K562 (cell line): ENCODE data around the gene RUNX1. TPM values are rescaled to one million over a fixed set of nuclear protein-coding genes. Genes with fewer than 3 reads are reported as not detected.

ENCODE experiments used
- ATAC-seq: fragments of 200-7000 bp; cut with Tn5 transposase; 3 replicates; pipeline ENCODE4 v1.9.1; 2020; ENCODE audit warnings: moderate library complexity
- BruUV-seq: library from RNA; stranded (reverse); fragments of 400-500 nt; replicated peaks from 2 replicates; lab custom pipeline; 2021; lab: Mats Ljungman, UMichigan
- CTCF ChIA-PET: fragments of 300-600 bp; formaldehyde crosslinking; extraction: SDS; loops from one replicate; lab custom pipeline; 2021; ENCODE audit warnings: low intra/inter-chr PET ratio; lab: Yijun Ruan, JAX
- POLR2A ChIA-PET: fragments of 300-600, 350-650 bp; sonication (Branson Sonifier 250); formaldehyde crosslinking; extraction: SDS; loops from one replicate; lab custom pipeline; 2021; ENCODE audit warnings: antibody characterized with exemption, inconsistent platforms; lab: Yijun Ruan, JAX
- DNase-seq, 4 experiments: peaks; one replicate each; pipeline versions ENCODE4 v3.0.0 to v3.0.0-alpha.2; 2011 to 2018; ENCODE audit warnings: low spot score in 3 of 4, mixed read lengths in 3 of 4; ENCODE audit errors: extremely low read depth in 1 of 4
- FAIRE-seq: peaks from 2 replicates; lab custom pipeline; 2011; peaks lifted over from hg19 to GRCh38; lab: Jason Lieb, UNC
- H2AFZ ChIP-seq: 2 replicates; pipeline ENCODE4 v1.6.0; 2011; ENCODE audit warnings: low read depth, low read length, control low read depth, inconsistent platforms
- H3K27ac ChIP-seq: fragments of 200-600 bp; 3 replicates; pipeline ENCODE4 v1.8.0; 2011; ENCODE audit warnings: low read depth, mild to moderate bottlenecking, control low read depth, inconsistent platforms, low read length, moderate library complexity, mixed read lengths; ENCODE audit errors: extremely low read depth
- H3K27me3 ChIP-seq, 2 experiments: fragments of 300-600 bp in 1 of 2; 2 replicates in 1 of 2; 3 replicates in 1 of 2; pipeline versions ENCODE4 v1.6.0 to v1.8.0; 2011; ENCODE audit warnings: inconsistent platforms in 2 of 2, low read length in 2 of 2, mild to moderate bottlenecking in 1 of 2, mixed read lengths in 1 of 2, moderate library complexity in 1 of 2; ENCODE audit not compliant: control insufficient read depth in 2 of 2, insufficient read depth in 2 of 2
- H3K36me3 ChIP-seq: fragments of 300-600 bp; 3 replicates; pipeline ENCODE4 v1.8.0; 2011; ENCODE audit warnings: mild to moderate bottlenecking, low read length, inconsistent platforms; ENCODE audit not compliant: control insufficient read depth, insufficient read depth
- H3K4me1 ChIP-seq, 2 experiments: fragments of 200-600 bp in 1 of 2; replicated peaks in 1 of 2; 2 replicates in 1 of 2; 3 replicates in 1 of 2; pipeline versions ENCODE4 v1.5.1 to v1.8.0; 2011; ENCODE audit warnings: inconsistent platforms in 2 of 2, low read length in 2 of 2, mild to moderate bottlenecking in 1 of 2, mixed read lengths in 1 of 2, moderate library complexity in 1 of 2; ENCODE audit not compliant: control insufficient read depth in 2 of 2, insufficient read depth in 2 of 2
- H3K4me2 ChIP-seq: 2 replicates; pipeline ENCODE4 v1.6.1; 2011; ENCODE audit warnings: low read length, control low read depth, inconsistent platforms, mixed read lengths; ENCODE audit not compliant: insufficient read depth
- H3K4me3 ChIP-seq: fragments of 200-600 bp; sonication (generic), shearing (Covaris generic); 2 replicates; pipeline ENCODE4 v1.5.1; 2016; ENCODE audit warnings: control low read depth, inconsistent platforms
- H3K79me2 ChIP-seq: fragments of 200-600 bp; 3 replicates; pipeline ENCODE4 v1.8.0; 2011; ENCODE audit warnings: low read length, inconsistent platforms; ENCODE audit not compliant: control insufficient read depth, insufficient read depth
- H3K9ac ChIP-seq, 2 experiments: 2 replicates each; pipeline versions ENCODE4 v1.6.0 to v1.6.1; 2011; ENCODE audit warnings: low read depth in 2 of 2, low read length in 2 of 2, control low read depth in 1 of 2, inconsistent platforms in 1 of 2, mild to moderate bottlenecking in 1 of 2, mixed read lengths in 1 of 2; ENCODE audit not compliant: insufficient read depth in 1 of 2
- H3K9me1 ChIP-seq: one replicate; pipeline ENCODE4 v1.6.0; 2011; ENCODE audit warnings: inconsistent platforms, mild to moderate bottlenecking, low read length, moderate library complexity; ENCODE audit not compliant: control insufficient read depth, insufficient read depth
- H3K9me3 ChIP-seq: replicated peaks from 2 replicates; pipeline ENCODE4 v1.5.1; 2011; ENCODE audit warnings: low read depth, low read length, inconsistent platforms; ENCODE audit not compliant: control insufficient read depth, insufficient read depth
- H4K20me1 ChIP-seq: replicated peaks from 2 replicates; pipeline ENCODE4 v1.6.1; 2011; ENCODE audit warnings: low read length, inconsistent platforms, mixed read lengths; ENCODE audit not compliant: control insufficient read depth, insufficient read depth
- CREM ChIP-seq: IDR thresholded peaks from 2 replicates; pipeline ENCODE4 v1.6.1; 2014; ENCODE audit warnings: antibody characterized with exemption, low read depth
- GABPA ChIP-seq: fragments of 200-800 bp; sonication (Bioruptor generic); conservative IDR thresholded peaks from 2 replicates; pipeline ENCODE4 v1.6.1; 2016; ENCODE audit warnings: low read depth, missing genetic modification characterization, missing compliant biosample characterization
- PTRF ChIP-seq: fragments of 450-650 bp; IDR thresholded peaks from 2 replicates; pipeline ENCODE4 v1.6.1; 2016; ENCODE audit warnings: mild to moderate bottlenecking, missing genetic modification characterization, missing compliant biosample characterization
- TBL1XR1 ChIP-seq, 2 experiments: IDR thresholded peaks; 2 replicates each; pipeline ENCODE4 v1.6.1; 2012; ENCODE audit warnings: improper control_type of control experiment in 2 of 2, low read length in 2 of 2, mild to moderate bottlenecking in 1 of 2
- ZNF717 ChIP-seq: fragments of 250-450 bp; sonication (Bioruptor Pico); IDR thresholded peaks from 2 replicates; pipeline ENCODE4 v1.5.0; 2021
- WGBS: fragments of 100-300 bp; shearing (Covaris generic); methylation state at CpG from one replicate; pipeline ENCODE4 v1.1.6; 2016; ENCODE audit warnings: low coverage, mixed read lengths; ENCODE audit not compliant: insufficient coverage; ENCODE audit errors: missing lambda C conversion rate; 5-methylcytosine and 5-hydroxymethylcytosine counted together
- in situ Hi-C: fragments of 300-500 bp; cut with MboI; formaldehyde crosslinking; loops from 4 replicates; pipeline ENCODE4 v1.15.0; 2018; ENCODE audit warnings: inconsistent platforms, mixed read lengths
- intact Hi-C: fragments of 100-400 bp; cut with micrococcal nuclease; formaldehyde crosslinking; loops from 2 replicates; pipeline ENCODE4 v1.14.2; 2022
- polyA plus RNA-seq, 8 experiments: library from polyadenylated mRNA; depleted of rRNA in 4 of 8; stranded (reverse) in 5 of 8; unstranded in 3 of 8; fragments of >200 nt; fragmentation: Nextera tagmentation in 2 of 8; fragmentation: Illumina TruSeq in 1 of 8; extraction: Ambion mirVana in 2 of 8; extraction: Trizol in 1 of 8; gene quantifications; 2 replicates each; pipeline versions ENCODE4 v1.2.1 to v1.2.3, GENCODE V29; 2011 to 2014; ENCODE audit warnings: inconsistent platforms in 1 of 8, missing spikeins in 1 of 8
- total RNA-seq, 7 experiments: library from RNA; depleted of rRNA in 6 of 7; stranded (reverse); fragments of >200 nt in 6 of 7; fragmentation: Illumina TruSeq in 2 of 7; extraction: Trizol in 2 of 7; gene quantifications; 2 replicates each; pipeline versions ENCODE4 v1.2.1 to v1.2.3, GENCODE V29; 2011 to 2021; ENCODE audit warnings: low replicate concordance in 1 of 7
- TF ChIP-seq, protein P1 (sequence below): fragments of 250-450 bp; sonication (Bioruptor Pico); IDR thresholded peaks from 2 replicates; pipeline ENCODE4 v1.6.1; 2021; ENCODE audit warnings: mild to moderate bottlenecking
- TF ChIP-seq, protein P2 (sequence below): fragments of 250-450 bp; sonication (Bioruptor Pico); IDR thresholded peaks from 2 replicates; pipeline ENCODE4 v1.4.0; 2020; ENCODE audit warnings: borderline replicate concordance

The RUNX1 gene
- total and polyA plus RNA-seq, 9 of the 15 experiments (the other 6 are each of a cell fraction or from before 2014, with no cell fraction given) = 2.2 to 68.6 (median 17.8) TPM

DNA sequence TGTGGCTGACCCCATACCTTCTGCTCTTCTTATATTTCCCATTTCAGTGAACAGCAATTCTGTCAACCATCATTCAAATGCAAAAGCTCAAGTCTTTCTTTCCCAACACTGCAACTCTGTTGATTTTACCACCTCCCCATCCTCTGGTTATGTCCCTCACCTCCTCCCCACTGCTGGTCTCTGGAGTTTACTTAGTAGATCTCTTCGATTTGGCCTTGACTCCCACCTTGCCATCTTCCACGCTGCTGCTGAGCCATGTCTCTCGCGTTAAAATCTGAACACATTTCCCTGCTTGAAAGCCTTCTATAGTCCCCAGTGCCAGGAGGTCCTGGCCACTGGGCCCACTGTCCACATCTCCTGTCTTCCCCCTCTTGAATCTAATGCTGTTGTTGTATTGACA is 125.5 kb downstream of the RUNX1 start:
- in situ Hi-C loops = no loop called here
- no peaks in the 10 kb centered on the region for H3K9me3 ChIP-seq
- H3K9me1 ChIP-seq = no peaks in the 10 kb centered on the region
- BruUV-seq = no TSS peak
- no peaks in the 10 kb centered on the region for H3K27me3 ChIP-seq
- H3K9ac ChIP-seq = no peak overlapping the region
- CTCF ChIA-PET = no interaction called here
- ATAC-seq (no peak), FAIRE-seq (no peak), DNase-seq (no peak)
- no peaks in the 10 kb centered on the region for H3K36me3 ChIP-seq
- H3K4me2 ChIP-seq = no peak overlapping the region
- TF ChIP-seq TBL1XR1 (IDR thresholded peaks at IDR 0.05; ENCODE audit: low read length in 2 of 2) (no peak), GABPA (no peak), ZNF717 (CRISPR knock-in tag) (no peak), CREM (no peak), PTRF (tag) (no peak)
- TF ChIP-seq, protein P1, sequence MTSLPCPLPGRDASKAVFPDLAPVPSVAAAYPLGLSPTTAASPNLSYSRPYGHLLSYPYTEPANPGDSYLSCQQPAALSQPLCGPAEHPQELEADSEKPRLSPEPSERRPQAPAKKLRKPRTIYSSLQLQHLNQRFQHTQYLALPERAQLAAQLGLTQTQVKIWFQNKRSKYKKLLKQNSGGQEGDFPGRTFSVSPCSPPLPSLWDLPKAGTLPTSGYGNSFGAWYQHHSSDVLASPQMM (CRISPR knock-in tag) = no peak
- TF ChIP-seq, protein P2, sequence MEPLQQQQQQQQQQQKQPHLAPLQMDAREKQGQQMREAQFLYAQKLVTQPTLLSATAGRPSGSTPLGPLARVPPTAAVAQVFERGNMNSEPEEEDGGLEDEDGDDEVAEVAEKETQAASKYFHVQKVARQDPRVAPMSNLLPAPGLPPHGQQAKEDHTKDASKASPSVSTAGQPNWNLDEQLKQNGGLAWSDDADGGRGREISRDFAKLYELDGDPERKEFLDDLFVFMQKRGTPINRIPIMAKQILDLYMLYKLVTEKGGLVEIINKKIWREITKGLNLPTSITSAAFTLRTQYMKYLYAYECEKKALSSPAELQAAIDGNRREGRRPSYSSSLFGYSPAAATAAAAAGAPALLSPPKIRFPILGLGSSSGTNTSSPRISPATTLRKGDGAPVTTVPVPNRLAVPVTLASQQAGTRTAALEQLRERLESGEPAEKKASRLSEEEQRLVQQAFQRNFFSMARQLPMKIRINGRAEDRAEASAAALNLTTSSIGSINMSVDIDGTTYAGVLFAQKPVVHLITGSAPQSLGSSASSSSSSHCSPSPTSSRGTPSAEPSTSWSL (CRISPR knock-in tag) = no peak
- no peak overlapping the region for H3K27ac ChIP-seq
- no peaks in the 10 kb centered on the region for H3K79me2 ChIP-seq
- peaks cover 5 to 18% of the 10 kb centered on the region in 2 experiments; a peak in 4 of 5 replicates for H3K4me1 ChIP-seq
- H4K20me1 ChIP-seq = no peaks in the 10 kb centered on the region
- intact Hi-C loops = no loop called here
- POLR2A ChIA-PET = interaction anchor here (1.0 kb wide), 1 partner anchor 9 kb away, joined by 4 read pairs; no protein-coding TSS in a partner anchor
- no peak overlapping the region for H3K4me3 ChIP-seq
- 74% methylated on average over 4 of the region's 4 CpGs for WGBS
- peak overlapping the region; percentile 45 for H2AFZ ChIP-seq
